GM12874 (cell line): ENCODE results near the gene RANBP6.
A peak's percentile ranks its signal among the peaks of the same experiment; 100 is the strongest.

Experiments
- CTCF ChIP-seq: IDR thresholded peaks from 2 replicates; pipeline ENCODE4 v1.5.1; 2011; ENCODE audit warnings: low read depth, mild to moderate bottlenecking, control low read depth, low read length, moderate library complexity; ENCODE audit not compliant: insufficient read depth

The RANBP6 gene

GRCh38 chr9:5994493-5994892 lies 20.9 kb downstream of the RANBP6 start:
- no peak for TF ChIP-seq CTCF

- no peak for TF ChIP-seq CTCF
Measured at GRCh38 chr9:5988265-5988664, 27.2 kb downstream of the RANBP6 start.

- TF ChIP-seq CTCF, result no peak
Measured at GRCh38 chr9:5983042-5983441, 32.4 kb downstream of the RANBP6 start.

- TF ChIP-seq CTCF, result no peak
Measured at GRCh38 chr9:5982317-5982716, 33.1 kb downstream of the RANBP6 start.

GRCh38 chr9:5978523-5978922 lies 36.9 kb downstream of the RANBP6 start:
- TF ChIP-seq CTCF, result no peak

GRCh38 chr9:5976674-5977397 lies 38.6 kb downstream of the RANBP6 start:
- TF ChIP-seq CTCF, result peak; percentile 44

GRCh38 chr9:5971740-5972139 lies 43.7 kb downstream of the RANBP6 start:
- TF ChIP-seq CTCF, result no peak
